ENCODE measurements around the gene BCL6.

GRCh38 chr3:187705164-187705563, 40.1 kb downstream of the BCL6 start:
- TF ChIP-seq CTCF (conservative IDR thresholded peaks at IDR 0.05; ENCODE audit: low read length) (no peak), EZH2phosphoT487 (IDR thresholded peaks at IDR 0.05; ENCODE audit: borderline replicate concordance, low read depth, low read length) (no peak)

Measured in OCI-LY7 (cell line).